LNCaP clone FGC (cell line): ENCODE data around the gene BRD4.

Experiments
- DNase-seq: peaks from one replicate; pipeline ENCODE4 v3.0.0-alpha.2; 2011; ENCODE audit warnings: low read depth
- H3K4me3 ChIP-seq: 2 replicates; pipeline ENCODE4 v1.5.1; 2011; ENCODE audit warnings: mild to moderate bottlenecking, low read depth, low read length, control low read depth
- TF ChIP-seq, protein P1 (sequence below): IDR thresholded peaks from 2 replicates; pipeline ENCODE4 v1.5.1; 2012; ENCODE audit warnings: mild to moderate bottlenecking; ENCODE audit not compliant: control insufficient read depth, insufficient read depth; ENCODE audit errors: extremely low read depth

BRD4 gene

DNA sequence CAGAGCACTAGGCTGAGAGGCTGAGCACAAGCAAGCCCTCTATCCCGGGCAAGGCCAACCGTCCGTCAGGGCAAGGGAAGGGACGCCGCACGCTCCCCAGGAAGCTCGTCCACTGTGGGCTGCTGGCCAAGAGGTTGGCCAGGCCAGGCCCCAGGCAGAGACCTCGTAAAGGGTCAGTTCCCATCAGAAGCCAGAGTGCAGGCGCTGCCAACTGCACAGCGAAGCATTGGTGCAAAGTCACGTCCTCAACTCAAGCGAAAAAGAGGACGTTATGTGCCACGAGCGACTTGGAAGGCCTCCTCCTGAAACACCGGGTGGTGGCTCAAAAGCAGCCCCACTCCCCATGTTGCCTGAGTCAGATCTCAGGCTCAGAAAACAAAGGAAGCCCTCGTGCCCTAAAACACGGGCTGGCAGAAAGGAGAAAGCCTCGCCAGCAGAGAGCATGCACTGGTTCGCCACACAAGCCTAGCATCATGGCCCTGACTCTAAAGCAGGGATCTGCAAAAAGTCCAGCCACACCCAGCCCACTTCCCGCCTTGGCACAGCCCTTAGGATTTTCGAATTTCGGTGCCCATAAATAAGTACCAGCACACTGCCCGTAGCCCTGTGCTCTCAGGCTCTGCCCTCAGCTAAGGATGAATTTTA lies 42.6 kb upstream of the BRD4 start:
- H3K4me3 ChIP-seq, result peak overlapping the region; percentile 40
- peak; percentile 58 for DNase-seq
- TF ChIP-seq, protein P1, sequence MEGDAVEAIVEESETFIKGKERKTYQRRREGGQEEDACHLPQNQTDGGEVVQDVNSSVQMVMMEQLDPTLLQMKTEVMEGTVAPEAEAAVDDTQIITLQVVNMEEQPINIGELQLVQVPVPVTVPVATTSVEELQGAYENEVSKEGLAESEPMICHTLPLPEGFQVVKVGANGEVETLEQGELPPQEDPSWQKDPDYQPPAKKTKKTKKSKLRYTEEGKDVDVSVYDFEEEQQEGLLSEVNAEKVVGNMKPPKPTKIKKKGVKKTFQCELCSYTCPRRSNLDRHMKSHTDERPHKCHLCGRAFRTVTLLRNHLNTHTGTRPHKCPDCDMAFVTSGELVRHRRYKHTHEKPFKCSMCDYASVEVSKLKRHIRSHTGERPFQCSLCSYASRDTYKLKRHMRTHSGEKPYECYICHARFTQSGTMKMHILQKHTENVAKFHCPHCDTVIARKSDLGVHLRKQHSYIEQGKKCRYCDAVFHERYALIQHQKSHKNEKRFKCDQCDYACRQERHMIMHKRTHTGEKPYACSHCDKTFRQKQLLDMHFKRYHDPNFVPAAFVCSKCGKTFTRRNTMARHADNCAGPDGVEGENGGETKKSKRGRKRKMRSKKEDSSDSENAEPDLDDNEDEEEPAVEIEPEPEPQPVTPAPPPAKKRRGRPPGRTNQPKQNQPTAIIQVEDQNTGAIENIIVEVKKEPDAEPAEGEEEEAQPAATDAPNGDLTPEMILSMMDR, result no peak

GRCh38 chr19:15374105-15374651 lies 41.8 kb upstream of the BRD4 start:
- TF ChIP-seq, protein P1, result no peak
- DNase-seq, result no peak
- peak overlapping the region; percentile 40 for H3K4me3 ChIP-seq

GRCh38 chr19:15373644-15374043 lies 41.3 kb upstream of the BRD4 start:
- TF ChIP-seq, protein P1, result no peak
- no peak overlapping the region for H3K4me3 ChIP-seq
- no peak for DNase-seq

GRCh38 chr19:15372891-15373301 lies 40.6 kb upstream of the BRD4 start:
- TF ChIP-seq, protein P1, result no peak
- no peak for DNase-seq
- H3K4me3 ChIP-seq, result no peak overlapping the region

DNA sequence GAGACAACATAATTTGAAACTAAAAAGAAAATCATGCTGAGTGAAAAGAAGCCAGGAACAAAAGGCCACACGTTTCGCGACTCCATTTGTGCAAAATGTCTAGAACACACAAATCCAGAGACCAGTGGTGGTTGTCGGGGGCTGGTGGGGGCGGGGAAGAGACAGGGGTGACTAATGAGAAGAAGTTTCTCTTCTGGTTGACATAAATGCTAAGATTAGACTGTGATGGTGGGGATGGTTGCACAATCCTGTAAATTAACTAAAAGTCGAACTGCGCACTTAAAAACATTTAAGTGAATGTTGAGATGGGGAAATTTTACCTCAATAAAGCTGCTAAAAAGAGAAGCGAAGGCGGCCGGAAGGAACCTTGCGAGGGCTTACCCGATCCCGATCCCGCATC lies 40.1 kb upstream of the BRD4 start:
- TF ChIP-seq, protein P1, result no peak
- no peak overlapping the region for H3K4me3 ChIP-seq
- no peak for DNase-seq

GRCh38 chr19:15371786-15372380 lies 39.5 kb upstream of the BRD4 start:
- no peak for DNase-seq
- TF ChIP-seq, protein P1, result no peak
- no peak overlapping the region for H3K4me3 ChIP-seq

DNA sequence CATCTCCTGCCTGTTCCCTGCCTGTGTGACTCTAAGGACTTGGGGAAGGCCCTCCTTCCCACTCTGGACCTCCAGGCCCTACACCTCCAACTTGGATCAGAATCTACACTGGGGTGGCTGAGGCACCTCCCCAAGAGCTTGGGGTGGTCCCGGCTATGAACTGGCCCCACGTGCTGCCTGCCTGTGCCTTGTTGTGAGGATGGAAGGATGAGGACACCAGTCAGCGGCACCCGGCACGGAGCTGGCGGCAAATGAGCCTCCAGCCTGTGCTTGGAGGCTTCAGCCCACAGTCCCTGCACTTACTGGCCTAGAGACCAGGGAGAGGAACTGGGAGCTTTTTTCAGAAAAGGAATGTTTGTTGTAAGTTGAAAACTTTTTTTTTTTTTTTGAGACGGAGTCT lies 38.8 kb upstream of the BRD4 start:
- DNase-seq, result no peak
- no peak overlapping the region for H3K4me3 ChIP-seq
- TF ChIP-seq, protein P1, result no peak
